AG09309 (cell line): ENCODE measurements around the gene PTX4.

Experiments
- DNase-seq: peaks from one replicate; pipeline ENCODE4 v3.0.0-alpha.2; 2010; ENCODE audit warnings: low read depth
- H3K4me3 ChIP-seq: 2 replicates; pipeline ENCODE4 v1.5.1; 2011; ENCODE audit warnings: mild to moderate bottlenecking, low read depth, low read length, moderate library complexity; ENCODE audit not compliant: control insufficient read depth
- CTCF ChIP-seq: IDR thresholded peaks from 2 replicates; pipeline ENCODE4 v1.5.1; 2011; ENCODE audit warnings: mild to moderate bottlenecking, low read depth, low read length, inconsistent platforms; ENCODE audit not compliant: insufficient read depth, control insufficient read depth; ENCODE audit errors: missing control alignments

Gene PTX4

GRCh38 chr16:1450218-1450617 lies 38.5 kb downstream of the PTX4 start:
- H3K4me3 ChIP-seq: no peak overlapping the region
- DNase-seq: no peak
- no peak for TF ChIP-seq CTCF

GRCh38 chr16:1449201-1449788 lies 39.4 kb downstream of the PTX4 start:
- DNase-seq: no peak
- TF ChIP-seq CTCF: no peak
- H3K4me3 ChIP-seq: no peak overlapping the region

GRCh38 chr16:1448536-1449116 lies 40.1 kb downstream of the PTX4 start:
- no peak for TF ChIP-seq CTCF
- H3K4me3 ChIP-seq: no peak overlapping the region
- no peak for DNase-seq

GRCh38 chr16:1447965-1448364 lies 40.8 kb downstream of the PTX4 start:
- H3K4me3 ChIP-seq: no peak overlapping the region
- no peak for TF ChIP-seq CTCF
- no peak for DNase-seq

GRCh38 chr16:1446296-1447080 lies 42.3 kb downstream of the PTX4 start:
- no peak overlapping the region for H3K4me3 ChIP-seq
- no peak for DNase-seq
- TF ChIP-seq CTCF: no peak

- no peak for DNase-seq
- TF ChIP-seq CTCF: no peak
- H3K4me3 ChIP-seq: no peak overlapping the region
These were observed 43.1 kb downstream of the PTX4 start for GRCh38 chr16:1445518-1446203.
